HG03378 (cell line): ENCODE results near the gene SH3PXD2B.
"Not testable (repeated sequence)": the region's sequence is repeated elsewhere in the genome, so short reads cannot be mapped to it uniquely, and the experiment has no call there.

ENCODE experiments used
- ATAC-seq: cut with Tn5 transposase; IDR thresholded peaks from one replicate; pipeline ENCODE4 v1.9.1; 2021; ENCODE audit warnings: mild to moderate bottlenecking, moderate library complexity; ENCODE audit not compliant: unreplicated experiment

The SH3PXD2B gene

DNA sequence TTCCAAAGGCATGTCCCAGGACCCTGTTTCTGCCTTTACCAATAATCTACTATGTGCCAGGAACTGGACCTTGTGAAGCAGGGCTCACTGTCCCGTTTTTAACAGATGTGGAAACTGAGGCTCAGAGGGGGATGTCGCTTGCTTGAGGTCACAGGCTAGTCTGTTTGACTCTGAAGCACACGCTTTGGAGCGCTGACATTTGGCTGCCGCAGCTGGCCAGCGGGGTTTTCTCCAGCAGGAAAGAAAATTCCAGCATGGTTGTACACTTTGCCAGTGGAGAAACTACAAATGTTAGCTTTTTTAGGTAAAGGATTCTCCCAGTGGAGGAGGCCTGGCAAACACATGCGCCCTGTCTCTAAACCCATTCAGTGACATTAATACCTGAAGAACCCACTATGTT is 50.5 kb downstream of the SH3PXD2B start:
- ATAC-seq = no peak

DNA sequence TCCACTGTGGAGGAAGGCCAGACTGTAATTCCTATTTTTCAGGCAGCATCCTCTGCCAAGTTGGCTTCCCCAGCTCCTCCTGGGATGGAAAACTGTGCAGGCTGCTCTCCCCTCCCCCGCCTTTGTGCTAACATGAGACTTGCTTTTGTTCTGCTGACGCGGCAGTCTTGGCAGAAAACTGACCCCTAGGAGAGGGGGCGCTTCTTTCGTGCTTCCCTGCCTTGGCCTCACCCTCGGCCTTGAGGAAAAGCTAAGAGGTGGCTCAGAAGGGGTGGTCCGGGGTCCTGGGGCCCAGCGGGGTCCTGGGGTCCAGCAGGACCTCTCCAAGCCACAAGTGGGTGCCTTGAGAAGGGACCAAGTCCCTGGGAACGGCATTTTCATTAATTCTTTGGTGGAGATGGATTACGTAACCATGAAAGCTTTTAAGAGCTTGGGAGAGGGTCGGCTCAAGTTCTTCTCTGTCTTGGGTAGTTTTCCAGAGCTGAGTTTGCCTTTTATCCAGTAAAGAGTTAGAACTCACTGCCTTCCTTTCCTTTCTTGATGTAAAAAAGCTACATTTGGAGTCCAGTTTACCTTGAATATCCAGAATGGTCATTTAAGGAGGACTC is 51.0 kb downstream of the SH3PXD2B start:
- ATAC-seq = no peak

DNA sequence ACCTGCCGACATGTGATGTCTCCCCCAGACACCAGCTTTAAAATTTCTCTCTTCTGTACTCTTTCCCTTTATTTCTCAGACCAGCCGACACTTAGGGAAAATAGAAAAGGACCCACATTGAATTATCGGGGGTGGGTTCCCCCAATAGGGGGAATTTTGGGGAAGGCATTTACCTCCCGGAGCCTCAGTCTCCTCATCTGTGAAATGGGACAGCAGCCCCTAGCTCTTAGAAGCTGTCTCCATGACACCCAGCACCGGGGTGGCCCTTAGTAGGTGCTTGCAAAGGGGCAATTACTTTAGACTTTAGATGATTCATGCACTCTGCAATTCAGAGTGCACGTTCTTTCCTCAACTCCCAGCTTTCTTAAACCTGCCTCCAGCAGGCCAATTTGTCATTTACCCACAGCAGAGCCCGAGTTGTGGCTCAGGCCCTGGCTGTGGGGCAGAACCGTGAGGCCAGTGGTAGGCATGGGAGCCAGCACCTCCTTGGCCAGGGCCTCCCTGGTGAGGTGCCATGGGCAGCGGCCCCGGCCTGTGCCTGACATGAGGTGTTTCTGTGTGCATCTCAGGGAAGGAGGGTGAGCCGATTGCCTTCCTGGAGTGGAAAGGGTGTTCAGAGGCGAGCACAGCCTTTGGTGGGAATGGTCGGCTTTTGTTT is 51.7 kb downstream of the SH3PXD2B start:
- no peak for ATAC-seq

DNA sequence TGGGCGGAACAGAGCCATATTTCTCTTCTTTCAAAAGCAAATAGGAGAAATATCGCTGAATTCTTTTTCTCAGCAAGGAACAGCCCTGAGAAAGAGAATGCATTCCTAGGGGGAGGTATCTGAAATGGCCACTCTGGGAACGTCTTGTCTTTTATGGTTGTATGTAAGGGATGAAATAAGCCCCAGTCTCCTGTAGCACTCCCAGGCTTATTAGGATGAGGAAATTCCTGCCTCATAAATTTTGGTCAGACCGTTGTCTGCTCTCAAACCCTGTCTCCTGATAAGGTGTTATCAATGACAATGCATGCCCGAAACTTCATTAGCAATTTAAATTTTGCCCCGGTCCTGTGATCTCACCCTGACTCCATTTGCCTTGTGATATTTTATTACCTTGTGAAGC is 52.3 kb downstream of the SH3PXD2B start:
- not testable (repeated sequence) for ATAC-seq

DNA sequence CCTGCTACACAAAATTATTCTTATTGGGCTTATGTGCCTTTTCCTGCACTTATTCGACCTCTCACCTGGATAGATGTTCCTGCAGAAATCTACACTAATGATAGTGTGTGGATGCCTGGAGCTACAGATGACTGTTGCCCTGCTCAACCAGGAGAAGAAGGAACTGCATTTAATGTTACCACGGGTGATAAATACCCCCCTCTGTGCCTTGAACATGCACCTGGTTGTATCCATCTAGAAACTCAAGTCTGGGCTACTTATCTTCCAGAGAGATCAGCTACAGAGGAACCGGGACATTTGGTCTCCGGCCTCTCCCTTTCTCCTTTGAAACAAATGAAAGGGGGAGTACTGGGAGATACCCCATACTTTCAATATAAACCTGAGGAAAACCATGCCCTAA is 54.5 kb downstream of the SH3PXD2B start:
- ATAC-seq = no peak

DNA sequence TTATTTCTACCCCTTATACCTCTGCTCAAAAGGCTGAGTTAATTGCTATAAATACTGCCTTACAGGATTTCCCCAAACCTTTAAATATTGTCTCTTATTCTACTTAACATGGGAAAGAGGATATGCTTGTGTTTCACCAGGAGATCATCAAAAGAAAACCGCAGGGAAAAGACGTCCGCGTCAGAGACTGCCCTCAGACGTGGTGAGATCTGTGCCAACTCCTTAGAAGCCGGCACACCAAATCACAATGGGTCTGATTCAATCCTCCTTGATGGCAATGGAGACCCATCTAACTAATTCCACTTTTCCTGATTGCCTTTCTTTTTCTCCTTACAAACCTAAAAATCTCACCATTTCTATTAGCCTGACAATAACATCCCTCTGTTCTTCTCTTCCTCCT is 55.0 kb downstream of the SH3PXD2B start:
- ATAC-seq = no peak

DNA sequence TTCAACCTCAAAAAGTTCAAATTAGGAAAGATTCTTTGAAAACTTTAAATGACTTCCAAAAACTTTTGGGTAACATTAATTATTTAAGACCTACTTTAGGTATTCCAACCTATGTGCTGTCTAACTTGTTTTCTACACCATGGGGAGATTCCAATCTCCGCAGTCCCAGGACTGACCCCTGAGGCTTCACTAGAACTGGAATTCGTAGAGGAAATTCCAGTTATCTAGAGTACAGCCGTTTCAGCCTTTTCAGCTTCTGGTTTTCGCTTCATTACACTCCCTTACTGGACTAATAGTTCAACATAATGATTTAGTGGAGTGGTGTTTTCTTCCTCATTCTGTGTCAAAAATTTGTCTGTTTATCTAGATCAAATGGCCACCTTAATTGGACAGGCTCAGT is 55.7 kb downstream of the SH3PXD2B start:
- ATAC-seq = not testable (repeated sequence)

DNA sequence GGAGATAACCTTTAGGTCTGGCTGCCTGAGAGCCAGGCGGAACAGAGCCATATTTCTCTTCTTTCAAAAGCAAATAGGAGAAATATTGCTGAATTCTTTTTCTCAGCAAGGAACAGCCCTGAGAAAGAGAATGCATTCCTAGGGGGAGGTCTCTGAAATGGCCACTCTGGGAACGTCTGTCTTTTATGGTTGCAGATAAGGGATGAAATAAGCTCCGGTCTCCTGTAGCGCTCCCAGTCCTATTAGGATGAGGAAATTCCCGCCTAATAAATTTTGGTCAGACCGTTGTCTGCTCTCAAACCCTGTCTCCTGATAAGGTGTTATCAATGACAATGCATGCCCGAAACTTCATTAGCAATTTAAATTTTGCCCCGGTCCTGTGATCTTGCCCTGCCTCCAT is 57.3 kb downstream of the SH3PXD2B start:
- ATAC-seq = not testable (repeated sequence)

DNA sequence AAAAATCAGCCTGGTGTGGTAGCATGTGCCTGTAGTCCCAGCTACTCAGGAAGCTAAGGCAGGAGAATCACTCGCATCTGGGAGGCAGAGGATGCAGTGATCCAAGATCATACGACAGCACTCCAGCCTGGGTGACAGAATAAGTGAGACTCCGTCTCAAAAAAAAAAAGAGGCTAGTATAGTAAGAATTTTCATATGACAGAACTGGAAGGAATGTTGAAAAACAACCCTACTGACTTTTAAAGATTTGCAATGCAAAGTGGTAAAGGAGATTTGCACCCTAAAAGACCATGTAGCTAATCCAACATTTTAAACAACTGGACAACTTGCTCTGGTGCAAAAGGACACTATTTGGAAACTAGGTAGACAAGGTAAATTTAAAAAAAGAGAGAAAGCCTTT is 58.1 kb downstream of the SH3PXD2B start:
- ATAC-seq = no peak

DNA sequence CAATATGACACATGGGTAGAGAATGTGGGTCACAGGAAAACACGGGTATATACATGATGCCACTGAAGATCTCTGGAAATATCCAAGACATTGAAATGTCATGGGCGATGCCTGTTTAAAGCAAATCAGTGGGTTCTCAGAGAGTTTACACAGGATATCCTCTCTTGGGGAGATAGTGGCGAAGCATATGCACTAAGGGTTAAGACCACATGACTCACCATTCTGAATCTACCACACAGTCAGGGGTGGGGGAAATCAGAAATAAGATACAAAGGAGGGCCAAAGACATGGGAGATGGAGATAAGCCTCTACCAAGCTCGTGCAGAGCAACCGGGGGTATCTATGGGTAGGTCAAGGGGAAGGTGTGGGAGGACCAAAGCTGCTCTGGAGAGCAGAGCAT is 58.8 kb downstream of the SH3PXD2B start:
- no peak for ATAC-seq

DNA sequence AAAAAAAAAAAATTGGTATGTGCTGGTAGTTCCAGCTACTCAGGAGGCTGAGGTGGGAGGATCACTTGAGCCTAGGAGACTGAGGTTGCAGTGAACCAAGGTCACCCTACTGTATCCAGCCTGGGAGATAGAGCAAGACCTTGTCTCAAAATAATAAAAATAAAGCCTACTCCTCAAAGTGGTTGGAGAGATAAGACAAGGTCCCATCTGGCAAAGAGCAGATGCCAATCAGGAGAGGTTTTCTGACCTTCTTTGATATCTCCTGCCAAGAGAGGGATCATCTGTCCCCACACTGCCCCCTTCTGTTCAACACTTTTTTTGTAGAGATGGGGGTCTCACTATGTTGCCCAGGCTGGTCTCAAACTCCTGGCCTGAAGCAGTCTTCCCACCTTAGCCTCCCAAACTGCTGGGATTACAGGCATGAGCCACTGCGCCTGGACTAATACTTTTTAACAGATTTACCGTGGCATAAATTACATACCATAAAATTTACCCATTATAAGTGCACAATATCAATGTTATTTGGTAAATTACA is 64.7 kb downstream of the SH3PXD2B start:
- ATAC-seq = no peak

DNA sequence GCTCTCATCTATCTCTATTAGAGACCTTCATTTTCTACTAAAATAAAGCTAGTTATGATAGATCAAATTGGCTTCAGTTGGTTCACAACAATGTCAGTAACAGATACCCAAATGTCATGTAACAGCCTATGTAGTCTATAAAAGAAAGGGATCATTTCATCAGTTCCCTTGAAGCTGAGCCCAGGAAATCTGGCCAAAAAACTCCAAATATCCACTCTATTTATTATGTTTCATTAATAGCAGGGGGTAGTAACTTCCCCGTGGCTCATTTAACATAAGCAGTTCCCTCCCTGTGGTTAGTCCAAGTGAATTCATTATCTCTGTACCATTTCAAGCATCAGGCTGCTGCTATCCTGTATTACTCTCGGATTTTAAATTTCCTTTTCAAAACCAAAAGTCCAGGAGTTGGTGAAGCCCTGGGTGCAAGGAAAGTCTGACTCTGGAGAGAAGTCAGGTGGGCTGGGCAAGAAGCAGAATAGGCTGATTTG is 66.0 kb downstream of the SH3PXD2B start:
- ATAC-seq = no peak

DNA sequence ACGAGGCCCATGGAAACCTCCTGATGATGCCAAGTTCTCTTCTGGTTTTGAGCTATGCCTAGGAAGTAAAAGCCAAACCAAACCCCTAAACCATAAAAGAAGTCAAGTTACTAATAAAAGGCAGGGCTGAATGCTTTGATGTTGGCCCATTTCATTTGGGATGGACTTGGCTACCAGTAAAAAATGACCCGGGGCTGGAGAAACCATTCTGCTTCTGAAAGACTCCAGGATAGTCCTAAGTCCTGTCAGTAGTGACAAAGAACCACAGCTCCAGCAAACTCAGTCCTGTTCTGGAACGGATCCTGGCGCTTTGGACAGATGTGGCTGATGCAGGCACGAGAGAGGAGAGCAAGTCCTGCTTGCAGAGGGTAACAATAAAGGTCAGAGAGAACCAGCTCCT is 68.6 kb downstream of the SH3PXD2B start:
- no peak for ATAC-seq

DNA sequence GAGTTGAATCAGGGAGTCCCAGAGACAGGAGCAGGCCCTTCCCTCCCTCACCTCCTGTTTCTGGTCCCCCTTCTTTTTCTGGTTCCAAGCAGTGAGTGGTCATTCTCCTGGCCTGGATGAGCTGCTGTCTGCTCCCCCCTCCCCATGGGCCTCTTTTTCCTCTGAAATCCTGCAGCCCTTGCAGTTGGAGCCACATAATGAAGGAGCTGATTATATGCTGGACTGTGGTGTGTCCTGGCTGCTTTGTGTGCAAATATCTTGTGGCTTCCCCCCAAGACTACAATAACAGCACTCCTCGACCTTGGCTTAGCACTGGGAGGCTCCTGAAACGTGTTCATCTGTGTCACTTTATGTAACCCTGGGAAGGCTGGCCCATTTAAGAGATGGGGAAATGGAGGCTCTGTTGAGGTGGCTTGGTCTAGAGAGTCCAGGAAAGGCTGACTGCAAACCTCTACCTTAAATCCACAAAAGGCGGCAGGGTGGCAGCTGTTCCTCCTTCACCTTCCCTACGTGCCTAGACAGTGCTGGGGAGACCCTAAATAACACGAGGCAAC is 69.2 kb downstream of the SH3PXD2B start:
- ATAC-seq = no peak

DNA sequence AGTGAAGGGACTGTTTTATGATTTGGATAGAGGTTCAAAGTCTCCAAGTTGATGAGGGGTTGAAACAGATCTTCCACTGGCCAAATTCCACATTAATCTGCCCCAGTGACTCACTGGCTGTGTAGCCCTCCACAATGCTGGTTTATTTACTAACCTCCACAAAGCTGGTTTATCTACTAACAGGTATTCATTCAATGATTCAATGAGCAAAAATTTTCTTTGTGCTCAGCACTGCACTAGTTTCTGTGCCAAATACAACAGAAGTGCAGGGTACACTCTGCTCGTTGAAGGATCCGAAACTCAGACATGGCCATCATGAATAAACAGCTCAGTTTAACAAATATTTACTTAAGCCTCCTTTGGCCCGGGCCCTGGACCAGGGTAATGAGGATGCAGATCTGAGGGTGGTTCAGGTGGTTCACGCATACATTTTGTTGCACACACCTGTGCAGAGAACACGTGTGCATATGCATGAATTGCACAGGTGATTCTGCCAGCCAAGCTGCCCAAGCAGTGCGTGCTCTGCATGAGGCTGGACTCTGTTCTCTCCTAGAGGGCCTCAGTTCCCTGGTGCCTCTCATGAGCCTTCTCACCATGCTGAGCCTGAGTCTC is 71.0 kb downstream of the SH3PXD2B start:
- ATAC-seq = no peak

DNA sequence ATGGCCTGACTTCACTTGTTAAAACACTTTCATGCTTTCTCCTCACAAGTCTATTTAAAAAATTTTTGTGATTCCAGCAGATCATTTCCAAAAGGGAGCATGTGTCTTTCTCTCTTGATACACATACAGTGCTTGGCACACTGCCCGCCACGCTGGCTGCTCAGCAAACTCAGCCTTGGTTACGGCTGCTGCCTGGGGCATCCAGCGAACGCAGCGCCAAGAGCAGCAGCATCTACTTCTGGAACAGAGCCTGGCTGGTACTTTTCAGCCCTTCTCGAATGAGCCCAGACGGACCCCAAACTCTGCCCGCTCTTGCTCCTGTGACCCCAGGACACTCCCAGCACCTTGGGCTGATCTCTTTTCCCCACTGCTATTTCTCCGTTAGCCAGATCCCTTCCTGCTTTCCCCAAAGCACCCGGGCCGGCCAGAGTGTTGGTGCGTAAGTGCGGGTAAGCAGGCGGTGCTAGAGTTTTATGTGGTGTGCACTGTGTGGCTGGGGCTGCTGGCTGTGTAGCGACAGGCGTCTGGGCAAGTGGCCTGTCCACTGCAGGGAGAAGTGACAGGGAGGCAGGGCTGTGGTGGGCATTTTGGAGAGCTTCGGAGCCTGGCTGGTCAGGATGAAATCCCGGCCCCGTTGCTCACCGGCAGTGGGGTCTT is 73.2 kb downstream of the SH3PXD2B start:
- no peak for ATAC-seq

DNA sequence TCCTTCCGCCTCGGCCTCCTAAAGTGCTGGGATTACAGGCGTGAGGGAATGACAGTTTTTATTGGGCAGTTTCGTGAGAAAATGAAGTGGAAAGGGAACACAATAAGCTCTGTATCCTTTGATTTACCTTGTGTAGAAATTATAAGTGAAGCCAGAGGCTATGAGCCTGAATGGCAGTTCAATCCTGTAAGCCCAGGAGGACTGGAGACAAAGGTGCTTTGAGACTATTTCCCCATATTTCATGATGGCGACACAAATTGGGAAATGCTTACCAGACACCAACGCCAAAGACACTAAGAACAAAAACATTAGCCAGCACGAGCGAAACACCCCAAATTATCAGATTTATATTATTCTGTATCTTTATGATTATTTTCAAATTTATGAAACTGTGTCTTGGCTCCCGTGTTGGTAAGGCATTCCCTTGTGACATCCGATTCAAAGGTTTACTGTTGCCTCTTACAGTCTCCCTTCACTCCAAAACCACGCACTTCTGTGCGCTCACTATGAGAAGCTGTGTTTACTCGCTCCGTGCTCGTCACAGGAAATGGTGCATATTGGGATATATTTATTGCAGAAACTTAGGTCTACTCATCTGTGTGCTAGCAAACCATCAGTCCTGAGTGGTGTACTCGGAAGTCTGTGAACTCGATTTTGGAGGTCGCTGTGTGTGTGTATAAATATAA is 73.9 kb downstream of the SH3PXD2B start:
- no peak for ATAC-seq

DNA sequence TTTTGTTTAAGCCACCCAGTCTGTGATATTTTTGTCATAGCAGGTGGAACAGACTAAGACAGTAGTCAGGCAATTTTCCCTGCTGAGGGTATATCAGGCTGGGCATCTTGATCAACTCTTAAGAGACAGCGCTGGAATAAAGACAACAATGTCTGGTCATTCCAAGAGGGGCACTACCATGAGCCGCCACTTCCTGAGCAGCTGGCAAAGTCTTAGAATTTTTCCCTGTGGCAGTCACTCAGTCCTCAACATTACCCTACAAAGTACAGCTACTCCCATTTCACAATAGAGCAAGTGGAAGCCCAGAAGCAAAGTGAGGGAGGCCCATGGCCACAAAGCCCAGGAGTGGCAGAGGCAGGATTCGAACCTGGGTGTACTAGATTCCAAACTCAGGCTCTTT is 74.8 kb downstream of the SH3PXD2B start:
- no peak for ATAC-seq

DNA sequence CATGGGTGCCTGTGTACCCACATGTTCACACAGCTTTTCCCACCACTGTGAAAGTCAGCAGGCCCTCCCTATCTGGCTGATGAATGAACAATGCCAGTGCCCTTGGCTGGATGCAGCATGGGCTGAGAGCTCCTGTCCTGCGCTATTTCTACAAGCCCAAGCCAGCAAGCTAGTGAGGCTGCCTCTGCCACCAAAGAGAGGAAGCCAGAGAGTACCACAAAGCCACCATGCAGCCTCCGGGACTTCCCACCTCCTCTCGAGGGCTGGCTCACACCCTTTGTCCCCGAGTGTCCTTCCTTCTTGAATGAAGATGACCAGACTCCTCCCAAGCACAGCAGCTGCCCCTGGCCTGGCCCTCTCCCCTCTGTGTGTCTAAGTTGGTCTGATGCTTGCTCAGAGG is 76.5 kb downstream of the SH3PXD2B start:
- no peak for ATAC-seq

DNA sequence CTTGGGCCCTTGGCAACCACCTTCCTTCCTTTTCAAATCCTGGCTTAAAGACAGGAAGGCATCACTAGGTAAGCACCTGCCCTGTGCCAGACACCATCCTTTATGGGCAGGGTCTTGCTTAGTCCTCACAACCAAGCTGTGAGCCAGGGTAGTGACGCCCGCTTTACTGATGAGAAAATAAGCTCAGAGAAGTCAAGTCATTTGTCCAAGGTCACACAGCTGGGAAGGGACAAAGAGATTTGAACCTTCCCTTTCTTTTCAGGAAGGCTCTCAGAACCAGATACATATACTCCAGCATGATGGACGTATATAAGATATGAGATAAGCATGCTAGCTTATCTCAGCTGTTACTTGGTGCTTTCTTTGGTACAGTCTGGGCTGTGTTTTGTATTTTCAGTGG is 76.9 kb downstream of the SH3PXD2B start:
- ATAC-seq = no peak

DNA sequence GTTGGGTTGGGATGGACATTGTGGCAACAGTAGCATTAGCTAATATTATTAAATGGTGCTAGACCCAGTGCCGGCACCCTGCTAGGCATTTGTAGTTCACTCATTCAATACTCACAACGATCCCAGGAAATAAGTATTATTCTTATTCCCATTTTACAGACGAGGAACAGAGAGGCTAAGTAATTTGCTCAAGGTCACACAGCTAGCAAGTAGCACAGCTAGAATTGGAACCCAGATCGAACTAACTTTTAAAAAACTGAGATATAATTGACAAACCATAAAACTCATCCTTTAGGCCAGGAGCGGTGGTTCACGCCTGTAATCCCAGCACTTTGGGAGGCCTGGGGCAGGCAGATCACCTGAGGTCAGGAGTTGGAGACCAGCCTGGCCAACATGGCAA is 79.5 kb downstream of the SH3PXD2B start:
- no peak for ATAC-seq
